ENCODE measurements around the gene MXI1.

DNA sequence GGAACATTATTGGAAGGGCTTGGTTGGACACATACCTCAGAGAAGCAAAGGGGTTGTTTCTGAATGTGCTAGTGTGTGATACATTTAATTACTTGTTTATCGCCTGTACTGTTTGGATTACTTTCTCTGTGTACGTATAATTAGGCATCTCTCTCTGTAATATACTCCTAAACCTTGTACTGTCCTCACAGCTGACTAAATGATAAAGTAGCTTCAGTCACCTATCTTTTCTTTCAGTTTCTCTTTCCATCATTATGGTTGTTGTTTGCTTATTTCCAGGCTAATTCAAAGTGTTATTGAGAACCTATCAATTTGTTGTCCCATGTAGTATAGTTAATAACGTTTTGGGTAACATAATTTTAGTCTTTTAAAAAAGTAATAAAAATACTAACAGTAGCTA lies 34.0 kb downstream of the MXI1 start:
- TF ChIP-seq, protein P1, sequence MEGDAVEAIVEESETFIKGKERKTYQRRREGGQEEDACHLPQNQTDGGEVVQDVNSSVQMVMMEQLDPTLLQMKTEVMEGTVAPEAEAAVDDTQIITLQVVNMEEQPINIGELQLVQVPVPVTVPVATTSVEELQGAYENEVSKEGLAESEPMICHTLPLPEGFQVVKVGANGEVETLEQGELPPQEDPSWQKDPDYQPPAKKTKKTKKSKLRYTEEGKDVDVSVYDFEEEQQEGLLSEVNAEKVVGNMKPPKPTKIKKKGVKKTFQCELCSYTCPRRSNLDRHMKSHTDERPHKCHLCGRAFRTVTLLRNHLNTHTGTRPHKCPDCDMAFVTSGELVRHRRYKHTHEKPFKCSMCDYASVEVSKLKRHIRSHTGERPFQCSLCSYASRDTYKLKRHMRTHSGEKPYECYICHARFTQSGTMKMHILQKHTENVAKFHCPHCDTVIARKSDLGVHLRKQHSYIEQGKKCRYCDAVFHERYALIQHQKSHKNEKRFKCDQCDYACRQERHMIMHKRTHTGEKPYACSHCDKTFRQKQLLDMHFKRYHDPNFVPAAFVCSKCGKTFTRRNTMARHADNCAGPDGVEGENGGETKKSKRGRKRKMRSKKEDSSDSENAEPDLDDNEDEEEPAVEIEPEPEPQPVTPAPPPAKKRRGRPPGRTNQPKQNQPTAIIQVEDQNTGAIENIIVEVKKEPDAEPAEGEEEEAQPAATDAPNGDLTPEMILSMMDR (IDR thresholded peaks at IDR 0.05; ENCODE audit: insufficient read depth, low read length), result no peak
- TF ChIP-seq POLR2AphosphoS5 (IDR thresholded peaks at IDR 0.05; ENCODE audit: low read depth) (no peak), GABPA (IDR thresholded peaks at IDR 0.05; ENCODE audit: low read depth) (no peak)
- TF ChIP-seq, protein P2, sequence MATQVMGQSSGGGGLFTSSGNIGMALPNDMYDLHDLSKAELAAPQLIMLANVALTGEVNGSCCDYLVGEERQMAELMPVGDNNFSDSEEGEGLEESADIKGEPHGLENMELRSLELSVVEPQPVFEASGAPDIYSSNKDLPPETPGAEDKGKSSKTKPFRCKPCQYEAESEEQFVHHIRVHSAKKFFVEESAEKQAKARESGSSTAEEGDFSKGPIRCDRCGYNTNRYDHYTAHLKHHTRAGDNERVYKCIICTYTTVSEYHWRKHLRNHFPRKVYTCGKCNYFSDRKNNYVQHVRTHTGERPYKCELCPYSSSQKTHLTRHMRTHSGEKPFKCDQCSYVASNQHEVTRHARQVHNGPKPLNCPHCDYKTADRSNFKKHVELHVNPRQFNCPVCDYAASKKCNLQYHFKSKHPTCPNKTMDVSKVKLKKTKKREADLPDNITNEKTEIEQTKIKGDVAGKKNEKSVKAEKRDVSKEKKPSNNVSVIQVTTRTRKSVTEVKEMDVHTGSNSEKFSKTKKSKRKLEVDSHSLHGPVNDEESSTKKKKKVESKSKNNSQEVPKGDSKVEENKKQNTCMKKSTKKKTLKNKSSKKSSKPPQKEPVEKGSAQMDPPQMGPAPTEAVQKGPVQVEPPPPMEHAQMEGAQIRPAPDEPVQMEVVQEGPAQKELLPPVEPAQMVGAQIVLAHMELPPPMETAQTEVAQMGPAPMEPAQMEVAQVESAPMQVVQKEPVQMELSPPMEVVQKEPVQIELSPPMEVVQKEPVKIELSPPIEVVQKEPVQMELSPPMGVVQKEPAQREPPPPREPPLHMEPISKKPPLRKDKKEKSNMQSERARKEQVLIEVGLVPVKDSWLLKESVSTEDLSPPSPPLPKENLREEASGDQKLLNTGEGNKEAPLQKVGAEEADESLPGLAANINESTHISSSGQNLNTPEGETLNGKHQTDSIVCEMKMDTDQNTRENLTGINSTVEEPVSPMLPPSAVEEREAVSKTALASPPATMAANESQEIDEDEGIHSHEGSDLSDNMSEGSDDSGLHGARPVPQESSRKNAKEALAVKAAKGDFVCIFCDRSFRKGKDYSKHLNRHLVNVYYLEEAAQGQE (IDR thresholded peaks at IDR 0.05; ENCODE audit: insufficient replicate concordance, low read depth), result no peak
